Duodenal mucosa (tissue), 2 donors: ENCODE measurements around the gene FCHO2.
"Not testable (repeated sequence)": the region's sequence is repeated elsewhere in the genome, so short reads cannot be mapped to it uniquely, and the experiment has no call there.

Experiments
- H3K27ac ChIP-seq: one replicate; pipeline ENCODE4 v1.7.0; 2013; ENCODE audit warnings: low read depth, low read length
- H3K27me3 ChIP-seq, 2 donors: one replicate each; pipeline ENCODE4 v1.7.0; 2013; ENCODE audit warnings: low read length in 2 of 2, control low read depth in 1 of 2; ENCODE audit not compliant: insufficient read depth in 2 of 2, control insufficient read depth in 1 of 2
- H3K36me3 ChIP-seq, 2 donors: one replicate each; pipeline ENCODE4 v1.7.0; 2013; ENCODE audit warnings: low read length in 2 of 2, control low read depth in 1 of 2; ENCODE audit not compliant: insufficient read depth in 2 of 2, control insufficient read depth in 1 of 2
- H3K4me1 ChIP-seq, 2 donors: one replicate each; pipeline ENCODE4 v1.7.0; 2013; ENCODE audit warnings: low read length in 2 of 2, control low read depth in 1 of 2; ENCODE audit not compliant: insufficient read depth in 2 of 2, control insufficient read depth in 1 of 2
- H3K4me3 ChIP-seq, 2 donors: one replicate each; pipeline ENCODE4 v1.7.0; 2013; ENCODE audit warnings: low read length in 2 of 2, low read depth in 1 of 2
- H3K9ac ChIP-seq, 2 donors: one replicate each; pipeline ENCODE4 v1.7.0; 2013; ENCODE audit warnings: low read length in 2 of 2, low read depth in 1 of 2
- H3K9me3 ChIP-seq, 2 donors: one replicate each; pipeline ENCODE4 v1.7.0; 2013; ENCODE audit warnings: low read length in 2 of 2, control low read depth in 1 of 2; ENCODE audit not compliant: control insufficient read depth in 1 of 2

The FCHO2 gene

GRCh38 chr5:72934953-72935725 is 20.7 kb upstream of the FCHO2 start:
- H3K36me3 ChIP-seq, H3K4me3 ChIP-seq, H3K27ac ChIP-seq, H3K9me3 ChIP-seq, H3K4me1 ChIP-seq, H3K27me3 ChIP-seq, H3K9ac ChIP-seq: not testable (repeated sequence)

GRCh38 chr5:72936893-72937292 is 18.9 kb upstream of the FCHO2 start:
- Histone ChIP-seq H3K4me1 (peaks cover 4 to 7% of the 10 kb centered on the region in 2 donors), H3K27ac (no peak overlapping the region), H3K9ac (no peak overlapping the region), H3K27me3 (no peaks in the 10 kb centered on the region), H3K36me3 (no peaks in the 10 kb centered on the region), H3K4me3 (no peak overlapping the region), H3K9me3 (no peaks in the 10 kb centered on the region)

- no peak overlapping the region for H3K4me3 ChIP-seq
- no peaks in the 10 kb centered on the region for H3K36me3 ChIP-seq
- no peak overlapping the region for H3K9ac ChIP-seq
- H3K27me3 ChIP-seq: no peaks in the 10 kb centered on the region
- peaks cover 4 to 7% of the 10 kb centered on the region in 2 donors for H3K4me1 ChIP-seq
- no peak overlapping the region for H3K27ac ChIP-seq
- H3K9me3 ChIP-seq: no peaks in the 10 kb centered on the region
Observed at GRCh38 chr5:72937517-72938061, 18.3 kb upstream of the FCHO2 start.

DNA sequence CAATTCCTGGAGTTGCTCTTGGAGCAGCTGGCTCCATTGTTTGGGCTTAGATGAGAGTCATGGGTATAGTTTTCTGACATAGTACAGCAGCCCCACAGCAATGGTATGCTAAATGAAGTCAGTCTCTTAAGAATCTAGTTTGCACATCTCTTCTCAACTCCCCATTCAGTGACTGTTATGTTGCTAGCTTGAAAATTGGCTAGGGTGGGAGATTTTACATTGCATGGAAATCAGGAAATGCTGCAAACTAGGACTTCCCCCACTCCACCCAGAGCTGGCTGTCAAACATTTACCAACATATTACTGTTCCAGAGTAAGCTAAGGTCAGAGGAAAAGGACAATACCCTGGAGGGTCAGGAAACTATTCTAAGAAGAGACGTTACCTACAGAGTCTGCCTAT is 17.6 kb upstream of the FCHO2 start:
- no peak overlapping the region for H3K9ac ChIP-seq
- H3K36me3 ChIP-seq: no peaks in the 10 kb centered on the region
- H3K4me3 ChIP-seq: no peak overlapping the region
- H3K27ac ChIP-seq: no peak overlapping the region
- no peaks in the 10 kb centered on the region for H3K27me3 ChIP-seq
- H3K9me3 ChIP-seq: no peaks in the 10 kb centered on the region
- peaks cover 4 to 7% of the 10 kb centered on the region in 2 donors for H3K4me1 ChIP-seq

GRCh38 chr5:72940082-72940481 is 15.8 kb upstream of the FCHO2 start:
- no peak overlapping the region for H3K9ac ChIP-seq
- no peaks in the 10 kb centered on the region for H3K36me3 ChIP-seq
- no peaks in the 10 kb centered on the region for H3K27me3 ChIP-seq
- H3K4me3 ChIP-seq: no peak overlapping the region
- H3K27ac ChIP-seq: no peak overlapping the region
- peaks cover 4 to 7% of the 10 kb centered on the region in 2 donors for H3K4me1 ChIP-seq
- no peaks in the 10 kb centered on the region for H3K9me3 ChIP-seq

DNA sequence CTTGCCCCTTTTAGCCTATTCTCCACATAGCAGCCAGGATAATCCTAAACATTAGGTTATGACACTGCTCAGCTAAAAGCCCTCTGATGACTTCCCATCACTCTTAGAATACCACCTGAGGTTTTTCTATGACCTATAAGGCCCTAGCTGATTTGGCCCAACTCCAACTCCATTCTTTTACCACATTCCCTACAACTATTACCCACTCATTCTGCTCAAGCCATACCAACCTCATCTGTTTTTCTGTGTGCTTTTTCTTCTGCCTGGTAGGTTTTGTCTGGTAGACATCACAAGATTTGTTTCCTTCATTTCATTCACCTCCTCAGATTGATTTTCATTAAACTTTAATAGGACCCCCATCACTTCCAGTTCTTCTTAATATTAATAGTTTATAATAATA is 12.5 kb upstream of the FCHO2 start:
- Histone ChIP-seq H3K9me3 (no peaks in the 10 kb centered on the region), H3K9ac (no peak overlapping the region), H3K4me1 (peaks cover 2 to 4% of the 10 kb centered on the region in 2 donors), H3K36me3 (no peaks in the 10 kb centered on the region), H3K27ac (no peak overlapping the region), H3K27me3 (no peaks in the 10 kb centered on the region), H3K4me3 (no peak overlapping the region)

GRCh38 chr5:72947498-72947897 is 8.3 kb upstream of the FCHO2 start:
- no peaks in the 10 kb centered on the region for H3K36me3 ChIP-seq
- H3K4me3 ChIP-seq: no peak overlapping the region
- no peaks in the 10 kb centered on the region for H3K27me3 ChIP-seq
- no peak overlapping the region for H3K27ac ChIP-seq
- H3K4me1 ChIP-seq: peaks cover 0 to 11% of the 10 kb centered on the region in 2 donors
- H3K9me3 ChIP-seq: no peaks in the 10 kb centered on the region
- H3K9ac ChIP-seq: no peak overlapping the region

DNA sequence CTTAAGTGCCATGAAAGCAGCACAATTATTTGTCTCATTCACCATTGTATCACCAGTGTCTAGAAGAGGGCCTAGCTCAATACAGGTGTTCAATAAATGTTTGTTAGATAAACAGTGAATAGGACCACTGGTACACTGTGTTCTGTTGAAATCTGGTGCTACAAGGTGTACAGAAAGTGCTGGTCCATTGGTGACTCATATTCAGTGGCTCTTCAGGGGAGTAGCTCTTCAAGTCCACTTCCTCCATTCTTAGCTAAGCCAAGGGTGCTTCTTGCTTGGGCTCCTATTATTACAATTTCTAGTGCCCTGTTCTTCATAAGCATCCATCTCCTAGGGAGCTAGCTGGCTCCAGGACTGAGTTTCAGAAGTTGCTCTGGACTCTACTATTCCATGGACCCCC is 6.4 kb upstream of the FCHO2 start:
- Histone ChIP-seq H3K4me3 (no peak overlapping the region), H3K27ac (no peak overlapping the region), H3K36me3 (no peaks in the 10 kb centered on the region), H3K27me3 (no peaks in the 10 kb centered on the region), H3K9ac (no peak overlapping the region), H3K4me1 (peaks cover 0 to 11% of the 10 kb centered on the region in 2 donors), H3K9me3 (no peaks in the 10 kb centered on the region)

DNA sequence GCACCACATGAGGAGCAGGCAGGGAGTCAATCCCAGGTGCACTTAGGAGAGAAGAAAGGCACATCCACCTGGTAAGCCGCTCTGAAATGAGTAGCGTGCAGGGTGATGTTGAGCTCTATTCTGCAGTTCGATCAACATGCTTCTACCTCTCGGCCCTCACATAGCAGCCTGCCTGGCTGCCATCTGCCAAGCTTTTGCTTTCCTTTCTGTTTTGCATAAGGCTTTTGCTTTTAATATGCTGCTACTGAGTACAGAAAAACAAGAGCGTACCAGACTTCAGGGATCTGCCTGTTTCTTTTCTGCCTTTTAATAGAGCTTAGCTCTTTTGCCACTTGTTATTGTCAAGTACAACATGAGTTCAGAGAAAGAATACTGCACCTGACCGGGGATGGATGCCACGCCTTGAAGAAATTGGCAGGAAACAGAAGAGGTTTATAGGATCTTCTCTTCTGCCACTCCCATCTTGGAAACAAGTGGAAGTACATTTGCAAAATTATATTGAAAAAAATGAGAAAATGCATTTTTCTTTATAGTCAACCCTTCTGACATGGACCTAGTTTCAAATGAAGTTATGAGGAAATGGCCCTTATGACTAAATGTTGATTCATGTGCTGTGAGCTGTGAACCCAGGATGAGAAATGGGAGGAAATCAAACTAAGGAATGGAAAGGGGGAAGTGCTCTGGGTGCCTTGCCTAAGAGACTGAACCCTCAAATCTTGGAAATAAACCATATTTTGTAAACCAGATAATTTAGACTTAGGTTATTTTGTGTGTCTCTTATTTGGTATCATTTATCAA is 4.0 kb upstream of the FCHO2 start:
- Histone ChIP-seq H3K27me3 (no peaks in the 10 kb centered on the region), H3K4me3 (no peak overlapping the region), H3K27ac (no peak overlapping the region), H3K9me3 (no peaks in the 10 kb centered on the region), H3K4me1 (peaks cover 5 to 17% of the 10 kb centered on the region in 2 donors), H3K36me3 (no peaks in the 10 kb centered on the region), H3K9ac (no peak overlapping the region)

GRCh38 chr5:72954389-72954788 is 1.5 kb upstream of the FCHO2 start:
- no peak overlapping the region for H3K4me3 ChIP-seq
- H3K27me3 ChIP-seq: no peaks in the 10 kb centered on the region
- H3K27ac ChIP-seq: no peak overlapping the region
- H3K9me3 ChIP-seq: no peaks in the 10 kb centered on the region
- peaks cover 13 to 30% of the 10 kb centered on the region in 2 donors for H3K4me1 ChIP-seq
- no peaks in the 10 kb centered on the region for H3K36me3 ChIP-seq
- no peak overlapping the region for H3K9ac ChIP-seq
